ENCODE measurements around the gene MS4A3.
"Not testable (repeated sequence)": the region's sequence is repeated elsewhere in the genome, so short reads cannot be mapped to it uniquely, and the experiment has no call there.

Gene MS4A3

GRCh38 chr11:60056349-60056969 is at the start of gene MS4A3:
TSS of gene MS4A3 (plus strand) at chr11:60056665. CDS start at chr11:60061161, 4,496 bp downstream.
- peak; percentile 59 to 65 for DNase-seq

- no peak for DNase-seq
Measured at GRCh38 chr11:60016881-60017280, 39.6 kb upstream of the MS4A3 start, which contains the start of gene OOSP4B. TSS of gene OOSP4B (plus strand) at chr11:60017181.

- no peak for DNase-seq
Measured at GRCh38 chr11:60018058-60018457, 38.4 kb upstream of the MS4A3 start.

GRCh38 chr11:60020376-60020775 is 36.1 kb upstream of the MS4A3 start:
- not testable (repeated sequence) for DNase-seq

- no peak for DNase-seq
Measured at GRCh38 chr11:60029015-60029632, 27.3 kb upstream of the MS4A3 start.

GRCh38 chr11:60040109-60040508 is 16.4 kb upstream of the MS4A3 start, which contains the start of gene OOSP2:
TSS of gene OOSP2 (plus strand) at chr11:60040409. CDS start at chr11:60040460, 51 bp downstream.
- DNase-seq, result no peak

- DNase-seq, result not testable (repeated sequence)
Measured at GRCh38 chr11:60050422-60050821, 6.0 kb upstream of the MS4A3 start.

- not testable (repeated sequence) for DNase-seq
Measured at GRCh38 chr11:60050839-60051238, 5.6 kb upstream of the MS4A3 start.

GRCh38 chr11:60059052-60059451 is 2.6 kb downstream of the MS4A3 start:
- DNase-seq, result no peak

GRCh38 chr11:60059521-60060240 is 3.2 kb downstream of the MS4A3 start:
- no peak for DNase-seq

- DNase-seq, result peak; percentile 83 to 87
Measured at GRCh38 chr11:60064111-60064510, 7.6 kb downstream of the MS4A3 start.

GRCh38 chr11:60065801-60066200 is 9.3 kb downstream of the MS4A3 start:
- no peak for DNase-seq

- no peak for DNase-seq
Measured at GRCh38 chr11:60069450-60069849, 13.0 kb downstream of the MS4A3 start.

- DNase-seq, result not testable (repeated sequence)
Measured at GRCh38 chr11:60071644-60072043, 15.2 kb downstream of the MS4A3 start.

- no peak for DNase-seq
Measured at GRCh38 chr11:60077216-60077817, 20.9 kb downstream of the MS4A3 start.

- no peak for DNase-seq
Measured at GRCh38 chr11:60077981-60078380, 21.5 kb downstream of the MS4A3 start.

- DNase-seq, result no peak
Measured at GRCh38 chr11:60078745-60079144, 22.3 kb downstream of the MS4A3 start.

GRCh38 chr11:60080535-60080934 is 24.1 kb downstream of the MS4A3 start:
- no peak for DNase-seq

- no peak for DNase-seq
Measured at GRCh38 chr11:60084631-60085273, 28.3 kb downstream of the MS4A3 start.

- peak in 1 of 2 experiments; percentile 7 for DNase-seq
Measured at GRCh38 chr11:60085909-60086308, 29.4 kb downstream of the MS4A3 start.

- no peak for DNase-seq
Measured at GRCh38 chr11:60087239-60087638, 30.8 kb downstream of the MS4A3 start.

- DNase-seq, result no peak
Measured at GRCh38 chr11:60088364-60088763, 31.9 kb downstream of the MS4A3 start, which contains the start of gene MS4A2. TSS of gene MS4A2 (plus strand) at chr11:60088664. CDS start at chr11:60088766, 102 bp downstream.
